Measurements from ENCODE around the gene GLI3.

DNA sequence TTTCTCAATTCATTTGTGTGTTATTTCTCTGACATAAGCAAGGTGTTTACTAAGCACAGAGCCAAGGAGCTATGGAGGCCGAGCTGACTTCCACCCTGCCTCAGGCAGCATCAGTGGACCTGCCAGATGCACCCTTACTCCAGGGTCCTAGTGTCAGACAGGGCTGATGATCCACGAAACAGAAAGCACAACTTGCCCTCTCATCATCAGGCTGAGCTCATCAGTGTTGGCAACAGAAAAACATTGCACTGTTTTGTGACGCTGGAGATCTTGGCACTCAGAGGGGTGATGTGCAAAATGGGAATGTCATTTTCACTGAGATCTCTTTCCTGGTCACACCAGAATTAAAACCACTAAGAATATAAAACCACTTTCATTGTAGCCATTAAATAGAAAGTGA lies 201.8 kb downstream of the GLI3 start:
- TF ChIP-seq POLR2AphosphoS5 (IDR thresholded peaks at IDR 0.05; ENCODE audit: low read depth, low read length) (no peak), POLR2A (IDR thresholded peaks at IDR 0.05; ENCODE audit: low read depth, low read length) (no peak)

All from GM12892 (cell line).